HUDEP-2 (cell line): Measurements from ENCODE around the gene SALL3.
A peak's percentile ranks its signal among the peaks of the same experiment; 100 is the strongest.

Experiments
- DNase-seq, 76 experiments: peaks; one replicate each; lab custom pipeline; 2025; ENCODE audit not compliant: unreplicated experiment in 76 of 76; lab: John Stamatoyannopoulos, UW

The SALL3 gene

GRCh38 chr18:78998371-78999071 lies 18.9 kb downstream of the SALL3 start:
- DNase-seq, result no peak

- DNase-seq, result no peak
These were observed 20.3 kb downstream of the SALL3 start for GRCh38 chr18:78999939-79000338.

- no peak for DNase-seq
These were observed 21.4 kb downstream of the SALL3 start for GRCh38 chr18:79000997-79001396.

GRCh38 chr18:79005653-79006052 lies 26.0 kb downstream of the SALL3 start:
- DNase-seq, result no peak

- DNase-seq, result no peak
These were observed 26.6 kb downstream of the SALL3 start for GRCh38 chr18:79006106-79006795.

- no peak for DNase-seq
These were observed 27.8 kb downstream of the SALL3 start for GRCh38 chr18:79007440-79007839.

GRCh38 chr18:79008356-79008940 lies 28.8 kb downstream of the SALL3 start:
- no peak for DNase-seq

- DNase-seq, result no peak
These were observed 31.2 kb downstream of the SALL3 start for GRCh38 chr18:79010802-79011201.

- DNase-seq, result no peak
These were observed 31.8 kb downstream of the SALL3 start for GRCh38 chr18:79011300-79011870.

GRCh38 chr18:79013869-79014268 lies 34.3 kb downstream of the SALL3 start:
- no peak for DNase-seq

- no peak for DNase-seq
These were observed 39.3 kb downstream of the SALL3 start for GRCh38 chr18:79018911-79019310.

GRCh38 chr18:79019881-79020280 lies 40.3 kb downstream of the SALL3 start:
- no peak for DNase-seq

GRCh38 chr18:79022603-79023002 lies 43.0 kb downstream of the SALL3 start:
- DNase-seq, result no peak

GRCh38 chr18:79026491-79026890 lies 46.9 kb downstream of the SALL3 start:
- no peak for DNase-seq

GRCh38 chr18:79030680-79031079 lies 51.1 kb downstream of the SALL3 start:
- no peak for DNase-seq

- DNase-seq, result no peak
These were observed 62.7 kb downstream of the SALL3 start for GRCh38 chr18:79042276-79042675.

- DNase-seq, result no peak
These were observed 63.7 kb downstream of the SALL3 start for GRCh38 chr18:79043288-79043687.

GRCh38 chr18:79046522-79046921 lies 66.9 kb downstream of the SALL3 start:
- no peak for DNase-seq

GRCh38 chr18:79047556-79048244 lies 68.1 kb downstream of the SALL3 start:
- peak in 2 of 76 experiments; percentile 17 to 27 for DNase-seq

GRCh38 chr18:79048245-79048632 lies 68.6 kb downstream of the SALL3 start:
- no peak for DNase-seq

- no peak for DNase-seq
These were observed 69.9 kb downstream of the SALL3 start for GRCh38 chr18:79049506-79049905.
